Fibroblast of villous mesenchyme (primary cell): ENCODE measurements around the gene STAU1. TPM values are rescaled to one million over a fixed set of nuclear protein-coding genes. Genes with fewer than 3 reads are reported as not detected.
"Not testable (repeated sequence)": the region's sequence is repeated elsewhere in the genome, so short reads cannot be mapped to it uniquely, and the experiment has no call there.

Experiments used
- DNase-seq: peaks from one replicate; pipeline ENCODE4 v3.0.0-alpha.2; 2010; ENCODE audit warnings: low read depth
- H3K4me3 ChIP-seq: 2 replicates; pipeline ENCODE4 v1.5.1; 2011; ENCODE audit warnings: low read depth, mild to moderate bottlenecking, low read length
- CTCF ChIP-seq: IDR thresholded peaks from 2 replicates; pipeline ENCODE4 v1.5.1; 2012; ENCODE audit warnings: low read depth, mild to moderate bottlenecking, low read length; ENCODE audit not compliant: insufficient read depth
- total RNA-seq: library from RNA; depleted of rRNA; stranded (reverse); fragments of >200 nt; gene quantifications from 2 replicates; pipeline ENCODE4 v1.2.3, GENCODE V29; 2012

The STAU1 gene
- total RNA-seq, 1 donor = 56.6 TPM

- DNase-seq = no peak
- no peak overlapping the region for H3K4me3 ChIP-seq
- TF ChIP-seq CTCF = no peak
These were observed 47.7 kb downstream of the STAU1 start for GRCh38 chr20:49140411-49140810.

- no peak for DNase-seq
- no peak for TF ChIP-seq CTCF
- no peak overlapping the region for H3K4me3 ChIP-seq
These were observed 49.7 kb downstream of the STAU1 start for GRCh38 chr20:49138431-49138830.

DNA sequence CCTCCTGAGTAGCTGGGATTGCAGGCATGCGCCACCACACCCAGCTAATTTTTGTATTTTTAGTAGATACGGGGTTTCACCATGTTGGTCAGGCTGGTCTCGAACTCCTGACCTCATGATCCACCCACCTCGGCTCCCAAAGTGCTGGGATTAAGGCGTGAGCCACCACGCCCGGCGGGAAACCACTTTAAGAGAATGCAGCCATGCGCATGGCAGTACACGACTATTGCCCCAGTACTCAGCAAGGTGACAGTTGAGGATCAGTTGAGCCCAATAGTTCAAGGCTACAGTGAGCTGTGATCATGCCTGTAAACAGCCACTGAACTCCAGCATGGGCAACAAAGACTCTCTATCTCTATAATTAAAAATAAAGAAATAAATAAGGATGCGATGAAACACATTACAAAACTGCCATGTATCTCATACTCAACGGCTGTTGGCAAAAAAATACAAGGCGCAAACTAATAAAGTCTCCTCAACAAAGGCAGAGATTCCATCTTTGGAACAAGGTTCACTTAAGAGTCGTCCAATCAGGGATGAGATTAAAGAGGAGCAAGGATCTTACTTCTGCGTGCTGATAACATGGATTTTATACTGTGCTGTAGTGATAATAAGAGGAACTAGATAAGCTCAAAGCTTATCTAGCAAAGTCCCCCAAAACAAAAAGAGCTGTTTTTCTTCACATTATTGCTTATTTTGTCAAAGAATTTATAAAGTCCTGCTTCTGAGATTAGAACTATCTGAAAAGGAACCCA, 51.1 kb downstream of the STAU1 start:
- no peak overlapping the region for H3K4me3 ChIP-seq
- no peak for DNase-seq
- no peak for TF ChIP-seq CTCF

GRCh38 chr20:49134797-49135196, 53.3 kb downstream of the STAU1 start:
- not testable (repeated sequence) for DNase-seq, H3K4me3 ChIP-seq

- H3K4me3 ChIP-seq = no peak overlapping the region
- DNase-seq = no peak
- no peak for TF ChIP-seq CTCF
These were observed 54.6 kb downstream of the STAU1 start for GRCh38 chr20:49133571-49133970.

DNA sequence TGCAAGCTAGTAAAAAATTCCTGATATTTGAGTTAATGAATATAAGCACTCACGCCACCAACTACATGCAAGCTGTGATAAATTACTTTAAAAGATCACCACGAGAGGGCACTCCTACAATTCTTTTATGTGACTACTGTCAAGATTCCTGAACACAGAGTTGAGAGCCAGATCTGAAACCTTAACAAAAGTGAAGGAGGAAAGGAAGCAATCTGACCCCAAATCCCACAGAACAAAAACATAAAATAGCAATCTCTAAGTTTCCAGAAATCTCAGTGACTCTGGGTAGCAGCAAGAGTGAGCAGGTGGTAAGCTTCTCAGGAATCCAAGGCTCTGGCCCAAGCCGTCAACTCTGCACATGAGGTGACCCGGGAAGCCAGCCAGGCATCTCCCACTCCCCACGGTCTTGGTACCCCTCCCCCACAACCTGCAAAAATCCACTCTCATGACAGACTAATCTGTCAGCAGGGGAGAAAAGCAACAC, 55.1 kb downstream of the STAU1 start:
- DNase-seq = peak; percentile 84
- H3K4me3 ChIP-seq = no peak overlapping the region
- TF ChIP-seq CTCF = peak; percentile 57

GRCh38 chr20:49123982-49124381, 64.2 kb downstream of the STAU1 start:
- TF ChIP-seq CTCF = no peak
- H3K4me3 ChIP-seq = no peak overlapping the region
- no peak for DNase-seq
